Measurements from ENCODE around the gene DUSP9. TPM values are rescaled to one million over a fixed set of nuclear protein-coding genes. Genes with fewer than 3 reads are reported as not detected.

Gene DUSP9
- total RNA-seq, 1 experiment from 2014 or later: 0.92 TPM

GRCh38 chrX:153624196-153625091 lies 22.6 kb upstream of the DUSP9 start:
- intact Hi-C loops (cut with micrococcal nuclease; ENCODE audit: unreplicated experiment): no loop called here
- H3K27ac ChIP-seq (ENCODE audit: low read depth, low read length, poor library complexity, severe bottlenecking): no peak overlapping the region
- DNase-seq (ENCODE audit: low spot score): no peak
- ChIA-PET POLR2A (ENCODE audit: low non-redundant PET) (no interaction called here), CTCF (no interaction called here)
- no TSS peak for BruUV-seq (replicated peaks)
- no peaks in the 10 kb centered on the region for H3K9me3 ChIP-seq (ENCODE audit: low read depth, low read length, poor library complexity, severe bottlenecking)
- H3K4me1 ChIP-seq (ENCODE audit: insufficient read depth, low read length, poor library complexity, severe bottlenecking): no peaks in the 10 kb centered on the region
- no peak for TF ChIP-seq EZH2 (IDR thresholded peaks at IDR 0.05; ENCODE audit: borderline replicate concordance, low read depth, low read length, poor library complexity, severe bottlenecking)
- no peak for TF ChIP-seq CTCF (conservative IDR thresholded peaks at IDR 0.05; ENCODE audit: low read depth, low read length)
- no peak overlapping the region for H3K4me3 ChIP-seq (ENCODE audit: low read depth, low read length, poor library complexity, severe bottlenecking)
- H3K36me3 ChIP-seq (ENCODE audit: insufficient read depth, low read length, poor library complexity, severe bottlenecking): no peaks in the 10 kb centered on the region
- no peaks in the 10 kb centered on the region for H3K27me3 ChIP-seq (replicated peaks; ENCODE audit: insufficient read depth, low read depth, low read length, poor library complexity)

- ChIA-PET POLR2A (ENCODE audit: low non-redundant PET) (no interaction called here), CTCF (no interaction called here)
- DNase-seq (ENCODE audit: low spot score): no peak
- no peak overlapping the region for H3K4me3 ChIP-seq (ENCODE audit: low read depth, low read length, poor library complexity, severe bottlenecking)
- no peaks in the 10 kb centered on the region for H3K27me3 ChIP-seq (replicated peaks; ENCODE audit: insufficient read depth, low read depth, low read length, poor library complexity)
- intact Hi-C loops (cut with micrococcal nuclease; ENCODE audit: unreplicated experiment): no loop called here
- no peaks in the 10 kb centered on the region for H3K36me3 ChIP-seq (ENCODE audit: insufficient read depth, low read length, poor library complexity, severe bottlenecking)
- H3K4me1 ChIP-seq (ENCODE audit: insufficient read depth, low read length, poor library complexity, severe bottlenecking): no peaks in the 10 kb centered on the region
- H3K27ac ChIP-seq (ENCODE audit: low read depth, low read length, poor library complexity, severe bottlenecking): no peak overlapping the region
- no peak for TF ChIP-seq EZH2 (IDR thresholded peaks at IDR 0.05; ENCODE audit: borderline replicate concordance, low read depth, low read length, poor library complexity, severe bottlenecking)
- TF ChIP-seq CTCF (conservative IDR thresholded peaks at IDR 0.05; ENCODE audit: low read depth, low read length): no peak
- no peaks in the 10 kb centered on the region for H3K9me3 ChIP-seq (ENCODE audit: low read depth, low read length, poor library complexity, severe bottlenecking)
- BruUV-seq (replicated peaks): no TSS peak
Measured at GRCh38 chrX:153625271-153626024, 21.6 kb upstream of the DUSP9 start.

GRCh38 chrX:153626025-153626633 lies 20.9 kb upstream of the DUSP9 start:
- no peak for TF ChIP-seq EZH2 (IDR thresholded peaks at IDR 0.05; ENCODE audit: borderline replicate concordance, low read depth, low read length, poor library complexity, severe bottlenecking)
- TF ChIP-seq CTCF (conservative IDR thresholded peaks at IDR 0.05; ENCODE audit: low read depth, low read length): no peak
- Histone ChIP-seq H3K9me3 (ENCODE audit: low read depth, low read length, poor library complexity, severe bottlenecking) (no peaks in the 10 kb centered on the region), H3K27ac (ENCODE audit: low read depth, low read length, poor library complexity, severe bottlenecking) (no peak overlapping the region), H3K27me3 (replicated peaks; ENCODE audit: insufficient read depth, low read depth, low read length, poor library complexity) (no peaks in the 10 kb centered on the region), H3K4me3 (ENCODE audit: low read depth, low read length, poor library complexity, severe bottlenecking) (no peak overlapping the region), H3K4me1 (ENCODE audit: insufficient read depth, low read length, poor library complexity, severe bottlenecking) (no peaks in the 10 kb centered on the region), H3K36me3 (ENCODE audit: insufficient read depth, low read length, poor library complexity, severe bottlenecking) (no peaks in the 10 kb centered on the region)
- BruUV-seq (replicated peaks): no TSS peak
- POLR2A ChIA-PET (ENCODE audit: low non-redundant PET): no interaction called here
- no peak for DNase-seq (ENCODE audit: low spot score)
- intact Hi-C loops (cut with micrococcal nuclease; ENCODE audit: unreplicated experiment): no loop called here
- CTCF ChIA-PET: no interaction called here

Measured in A673 (cell line).